Mammary epithelial cell (primary cell): ENCODE data around the gene CA11.

Experiments used
- CTCF ChIP-seq, 2 donors: IDR thresholded peaks in 1 of 2; conservative IDR thresholded peaks in 1 of 2; 2 replicates each; pipeline ENCODE4 v1.5.1; 2011 to 2012; ENCODE audit warnings: inconsistent platforms in 2 of 2, low read length in 2 of 2, mild to moderate bottlenecking in 2 of 2, control low read depth in 1 of 2, low read depth in 1 of 2; ENCODE audit not compliant: insufficient read depth in 1 of 2; ENCODE audit errors: extremely low read depth in 1 of 2
- EZH2 ChIP-seq: IDR thresholded peaks from 2 replicates; pipeline ENCODE4 v1.6.1; 2012; ENCODE audit warnings: low read length, inconsistent platforms, borderline replicate concordance

- TF ChIP-seq CTCF (conservative IDR thresholded peaks at IDR 0.05 in 1 of 2, IDR thresholded peaks at IDR 0.05 in 1 of 2; ENCODE audit: extremely low read depth in 1 of 2, insufficient read depth in 1 of 2, low read depth in 1 of 2, low read length in 2 of 2) (no peak), EZH2 (no peak)
Measured at GRCh38 chr19:48629599-48630295, 16.2 kb downstream of the CA11 start.
